ENCODE data around the gene KLHL22.

The KLHL22 gene

DNA sequence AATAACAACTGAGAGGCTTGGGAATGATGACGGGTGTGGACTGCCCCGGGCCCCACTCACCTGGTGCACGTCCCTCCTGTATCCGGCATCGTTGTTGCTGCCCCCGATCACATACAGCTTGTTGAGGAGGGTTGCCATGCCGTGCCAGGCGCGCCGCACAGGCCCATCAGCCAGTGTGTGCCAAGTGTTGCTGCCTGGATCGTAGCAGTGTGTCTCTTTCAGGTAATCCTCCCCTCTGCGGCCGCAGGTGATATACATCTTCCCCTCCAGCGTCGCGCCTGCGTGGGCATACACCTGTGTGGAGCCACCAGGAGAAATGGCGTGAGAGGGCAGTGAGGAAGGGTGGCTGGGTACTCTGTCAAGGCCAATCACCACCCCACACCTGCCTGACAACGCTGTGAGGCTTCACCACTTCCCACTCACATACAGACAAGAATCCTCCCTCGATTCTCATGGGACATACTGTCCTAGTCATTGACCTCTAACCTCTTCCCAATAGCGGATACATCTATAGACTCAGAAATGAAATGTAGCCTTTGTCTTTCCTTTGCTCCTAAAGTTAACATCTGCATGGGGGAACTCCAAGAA is 49.1 kb downstream of the KLHL22 start:
- DNase-seq (ENCODE audit: low spot score): no peak

- DNase-seq (ENCODE audit: low spot score): no peak
Measured at GRCh38 chr22:20444325-20444724, 51.3 kb downstream of the KLHL22 start.

- no peak for DNase-seq (ENCODE audit: low spot score)
Measured at GRCh38 chr22:20442485-20443284, 52.9 kb downstream of the KLHL22 start.

DNA sequence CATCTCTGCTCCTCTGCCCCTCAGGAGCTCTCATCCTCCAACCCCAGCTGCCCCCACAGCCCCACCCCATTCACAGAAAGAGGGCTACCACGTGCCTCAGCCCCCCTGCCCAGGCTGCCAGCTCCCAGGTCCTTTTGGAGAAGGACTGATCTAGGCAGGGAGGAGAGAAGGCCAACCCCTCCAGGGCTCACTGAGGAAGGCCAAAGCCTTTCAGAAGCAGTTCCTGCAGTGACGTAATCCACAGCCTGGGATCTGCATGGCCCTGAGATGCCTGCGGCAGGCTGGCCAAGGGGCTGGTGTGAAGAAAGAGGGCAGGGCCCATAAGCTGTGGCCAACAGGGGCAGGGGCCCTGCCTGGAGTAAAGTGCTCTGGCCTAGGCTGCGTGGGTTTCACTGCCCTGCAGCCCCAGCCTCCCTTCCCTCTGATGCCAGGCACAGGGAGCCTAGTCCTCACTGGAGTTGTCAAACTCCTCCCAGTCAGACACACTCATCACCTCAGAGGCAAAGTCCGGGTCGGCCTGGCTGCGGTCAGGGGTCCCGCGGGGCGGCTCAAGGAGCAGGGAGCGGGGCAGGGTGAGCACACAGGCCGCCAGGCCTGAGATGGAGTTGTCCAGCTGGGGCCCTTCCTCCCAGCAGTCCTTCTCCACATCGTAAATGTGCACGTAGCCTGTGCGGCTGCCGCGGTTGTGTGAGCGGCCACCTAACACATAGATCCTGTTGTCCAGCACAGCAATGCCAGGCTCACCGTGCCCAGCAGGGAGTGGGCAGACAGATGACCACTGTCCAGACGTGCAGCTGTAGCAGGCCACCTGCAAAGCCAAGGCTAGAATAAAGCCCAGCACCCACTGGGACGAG is 53.7 kb downstream of the KLHL22 start:
- no peak for DNase-seq (ENCODE audit: low spot score)

GRCh38 chr22:20440637-20441591 is 54.7 kb downstream of the KLHL22 start:
- peak; percentile 51 for DNase-seq (ENCODE audit: low spot score)

- peak; percentile 55 for DNase-seq (ENCODE audit: low spot score)
Measured at GRCh38 chr22:20439928-20440575, 55.5 kb downstream of the KLHL22 start.

DNA sequence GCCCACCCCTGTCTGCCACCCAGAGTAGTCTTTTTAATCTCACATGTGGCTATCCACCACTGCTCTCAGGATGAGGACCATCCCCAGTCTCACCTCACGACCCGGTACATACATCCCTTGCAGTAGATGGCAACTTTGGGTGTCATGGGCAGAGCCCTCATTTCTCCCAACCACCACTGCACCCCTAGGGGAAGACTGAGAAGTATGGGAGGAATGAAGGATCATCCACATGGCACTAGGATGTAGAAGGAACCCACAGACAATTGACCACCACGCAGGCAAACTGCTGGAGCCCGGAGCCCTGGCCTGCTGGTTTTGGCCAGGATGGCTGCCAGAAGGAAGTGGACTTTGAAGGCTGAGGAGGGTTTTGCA is 56.1 kb downstream of the KLHL22 start:
- DNase-seq (ENCODE audit: low spot score): peak; percentile 38

DNA sequence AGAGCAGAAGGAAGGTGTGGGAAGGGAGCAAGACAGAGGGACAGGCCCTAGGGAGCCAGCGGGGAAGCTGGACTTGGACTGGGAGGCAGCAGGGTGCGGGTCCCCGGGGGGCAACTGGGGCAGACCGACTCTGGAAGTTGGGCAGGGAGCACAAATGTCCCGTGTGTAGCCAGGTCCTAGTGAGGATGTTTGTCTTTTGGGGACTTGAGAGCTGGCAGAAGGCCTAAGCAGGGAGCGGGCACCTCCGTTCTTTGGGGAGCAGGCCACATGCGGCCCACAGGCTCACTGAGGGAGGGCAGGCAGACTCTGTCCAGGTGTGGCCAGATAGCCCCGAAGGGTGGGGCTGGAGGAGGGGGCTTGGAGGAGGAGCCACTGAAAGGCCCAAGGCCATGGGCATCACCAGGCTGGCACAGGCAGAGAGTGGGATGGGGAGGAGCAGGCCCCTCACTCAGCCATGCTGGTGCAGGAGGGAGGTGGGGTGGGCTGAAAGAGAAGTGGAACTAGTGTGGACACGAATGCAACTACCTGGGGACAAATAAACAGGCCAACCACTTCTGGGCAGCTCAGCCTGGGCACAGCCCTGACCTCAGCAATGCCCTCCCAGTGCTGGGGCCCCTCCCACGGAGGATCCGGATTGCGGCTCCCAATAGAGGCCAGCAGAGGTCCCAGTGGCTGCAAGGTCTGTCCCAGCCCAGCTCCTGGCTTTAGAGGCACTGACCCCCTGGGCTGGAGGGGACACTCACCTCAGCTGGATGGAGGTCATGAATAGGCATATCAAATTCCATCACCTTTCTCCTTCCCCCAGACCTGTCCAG is 56.7 kb downstream of the KLHL22 start:
- peak; percentile 67 for DNase-seq (ENCODE audit: low spot score)

DNA sequence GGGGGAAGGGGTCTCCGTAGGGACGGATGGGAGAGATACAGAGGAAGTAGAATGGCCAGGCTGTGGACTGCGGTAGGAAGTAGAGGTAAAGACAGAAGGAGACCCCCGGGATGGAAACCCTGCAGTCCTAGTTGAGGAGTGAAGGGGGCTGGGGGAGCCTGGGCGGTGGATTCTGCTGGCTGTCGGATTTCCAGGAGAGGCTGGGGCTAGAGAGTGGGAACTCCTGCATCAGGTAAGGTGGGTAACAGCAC is 57.2 kb downstream of the KLHL22 start:
- DNase-seq (ENCODE audit: low spot score): no peak

- DNase-seq (ENCODE audit: low spot score): peak; percentile 91
Measured at GRCh38 chr22:20437613-20438426, 57.8 kb downstream of the KLHL22 start, which contains the start of gene SCARF2. TSS of gene SCARF2 (minus strand) at chr22:20437825. CDS start at chr22:20437754, 71 bp downstream.

GRCh38 chr22:20436768-20437612 is 58.6 kb downstream of the KLHL22 start:
- peak; percentile 74 for DNase-seq (ENCODE audit: low spot score)

DNA sequence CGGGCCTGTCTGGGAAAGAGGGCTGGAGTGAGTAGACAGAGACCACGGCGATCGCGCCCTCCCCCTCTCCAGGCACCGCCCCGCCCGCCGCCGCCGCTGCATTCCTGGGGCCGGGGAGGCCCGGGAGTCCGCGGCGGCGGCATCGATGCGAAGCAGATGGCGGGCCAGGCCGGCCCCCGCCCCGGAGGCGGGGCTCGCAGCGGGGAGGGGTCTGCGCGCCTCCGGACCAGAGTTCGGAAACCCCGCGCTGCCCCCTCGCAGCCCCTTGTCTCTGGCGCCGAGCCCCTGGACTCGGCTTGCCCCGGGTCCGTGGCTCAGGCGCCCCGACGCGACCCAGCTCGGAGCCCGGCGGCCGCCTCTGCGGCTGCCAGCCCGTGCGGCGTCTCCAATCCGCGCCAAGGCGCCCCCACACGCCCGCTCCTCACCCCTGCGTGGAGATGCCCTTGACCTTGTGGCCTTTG is 59.3 kb downstream of the KLHL22 start:
- peak; percentile 83 for DNase-seq (ENCODE audit: low spot score)

- no peak for DNase-seq (ENCODE audit: low spot score)
Measured at GRCh38 chr22:20435436-20436306, 59.9 kb downstream of the KLHL22 start.

DNA sequence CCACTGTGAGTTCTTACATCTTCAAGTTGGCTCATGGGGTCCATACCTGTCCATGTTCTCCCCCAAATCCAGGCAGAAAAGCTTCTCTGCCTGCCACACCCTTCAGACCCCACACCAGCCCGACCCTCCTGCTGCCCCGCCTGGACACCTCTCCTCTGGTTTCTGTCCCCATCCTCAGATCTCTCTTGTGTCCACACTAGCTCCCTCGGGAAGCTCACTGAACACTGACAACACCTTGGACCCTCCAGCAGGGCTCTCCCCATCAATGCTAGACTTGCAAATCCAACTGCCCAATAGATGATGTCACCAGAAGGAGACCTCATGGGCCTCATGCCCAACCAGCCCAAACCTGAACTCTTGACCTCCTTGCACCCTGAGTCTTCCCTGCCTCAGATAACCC is 60.8 kb downstream of the KLHL22 start:
- no peak for DNase-seq (ENCODE audit: low spot score)

DNA sequence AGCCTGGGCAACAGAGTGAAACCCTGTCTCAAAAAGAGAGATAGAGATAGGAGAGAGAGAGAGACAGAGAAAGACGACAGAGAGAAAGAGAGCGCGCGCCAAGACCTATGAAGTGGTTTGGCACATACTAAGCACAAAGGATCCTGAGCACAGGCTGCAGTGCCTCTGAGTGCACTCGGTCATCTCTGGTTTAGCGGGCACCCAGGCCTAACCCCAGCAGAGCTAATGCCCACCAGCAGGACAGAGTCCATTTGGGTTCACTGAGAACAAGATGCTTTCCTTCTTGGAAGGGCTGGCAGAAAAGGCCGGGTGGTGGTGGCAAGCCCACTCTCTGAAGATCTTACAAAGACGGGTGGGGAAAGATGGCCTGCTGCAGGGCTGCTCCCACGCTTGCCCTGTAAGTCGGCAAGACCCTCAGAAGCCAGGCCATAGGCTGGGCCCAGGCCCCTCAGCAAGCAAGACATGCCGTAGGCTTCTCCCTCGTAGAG is 61.3 kb downstream of the KLHL22 start:
- no peak for DNase-seq (ENCODE audit: low spot score)

GRCh38 chr22:20433686-20434241 is 61.8 kb downstream of the KLHL22 start:
- DNase-seq (ENCODE audit: low spot score): no peak

- peak; percentile 44 for DNase-seq (ENCODE audit: low spot score)
Measured at GRCh38 chr22:20433191-20433590, 62.4 kb downstream of the KLHL22 start.
